ENCODE data around the gene MTMR8.

Gene MTMR8

GRCh38 chrX:64352081-64352480 lies 43.2 kb downstream of the MTMR8 start:
- TF ChIP-seq CTCF (conservative IDR thresholded peaks at IDR 0.05; ENCODE audit: low read depth, low read length): no peak
- DNase-seq (ENCODE audit: low read depth): no peak
- H3K4me3 ChIP-seq (ENCODE audit: low read length): no peak overlapping the region

GRCh38 chrX:64350521-64350920 lies 44.7 kb downstream of the MTMR8 start:
- TF ChIP-seq CTCF (conservative IDR thresholded peaks at IDR 0.05; ENCODE audit: low read depth, low read length): no peak
- no peak for DNase-seq (ENCODE audit: low read depth)
- H3K4me3 ChIP-seq (ENCODE audit: low read length): no peak overlapping the region

- no peak for DNase-seq (ENCODE audit: low read depth)
- H3K4me3 ChIP-seq (ENCODE audit: low read length): no peak overlapping the region
- no peak for TF ChIP-seq CTCF (conservative IDR thresholded peaks at IDR 0.05; ENCODE audit: low read depth, low read length)
Observed at GRCh38 chrX:64350047-64350446, 45.2 kb downstream of the MTMR8 start.

- TF ChIP-seq CTCF (conservative IDR thresholded peaks at IDR 0.05; ENCODE audit: low read depth, low read length): no peak
- H3K4me3 ChIP-seq (ENCODE audit: low read length): no peak overlapping the region
- DNase-seq (ENCODE audit: low read depth): no peak
Observed at GRCh38 chrX:64342811-64343210, 52.4 kb downstream of the MTMR8 start.

- H3K4me3 ChIP-seq (ENCODE audit: low read length): no peak overlapping the region
- no peak for TF ChIP-seq CTCF (conservative IDR thresholded peaks at IDR 0.05; ENCODE audit: low read depth, low read length)
- DNase-seq (ENCODE audit: low read depth): no peak
Observed at GRCh38 chrX:64338296-64338695, 57.0 kb downstream of the MTMR8 start.

GRCh38 chrX:64334467-64334866 lies 60.8 kb downstream of the MTMR8 start:
- DNase-seq (ENCODE audit: low read depth): no peak
- H3K4me3 ChIP-seq (ENCODE audit: low read length): no peak overlapping the region
- no peak for TF ChIP-seq CTCF (conservative IDR thresholded peaks at IDR 0.05; ENCODE audit: low read depth, low read length)

GRCh38 chrX:64330284-64330683 lies 65.0 kb downstream of the MTMR8 start:
- no peak for TF ChIP-seq CTCF (conservative IDR thresholded peaks at IDR 0.05; ENCODE audit: low read depth, low read length)
- no peak overlapping the region for H3K4me3 ChIP-seq (ENCODE audit: low read length)
- no peak for DNase-seq (ENCODE audit: low read depth)

Measured in retinal pigment epithelial cell (primary cell).